ENCODE data around the gene IL1RAPL1.

- TF ChIP-seq, protein P1, sequence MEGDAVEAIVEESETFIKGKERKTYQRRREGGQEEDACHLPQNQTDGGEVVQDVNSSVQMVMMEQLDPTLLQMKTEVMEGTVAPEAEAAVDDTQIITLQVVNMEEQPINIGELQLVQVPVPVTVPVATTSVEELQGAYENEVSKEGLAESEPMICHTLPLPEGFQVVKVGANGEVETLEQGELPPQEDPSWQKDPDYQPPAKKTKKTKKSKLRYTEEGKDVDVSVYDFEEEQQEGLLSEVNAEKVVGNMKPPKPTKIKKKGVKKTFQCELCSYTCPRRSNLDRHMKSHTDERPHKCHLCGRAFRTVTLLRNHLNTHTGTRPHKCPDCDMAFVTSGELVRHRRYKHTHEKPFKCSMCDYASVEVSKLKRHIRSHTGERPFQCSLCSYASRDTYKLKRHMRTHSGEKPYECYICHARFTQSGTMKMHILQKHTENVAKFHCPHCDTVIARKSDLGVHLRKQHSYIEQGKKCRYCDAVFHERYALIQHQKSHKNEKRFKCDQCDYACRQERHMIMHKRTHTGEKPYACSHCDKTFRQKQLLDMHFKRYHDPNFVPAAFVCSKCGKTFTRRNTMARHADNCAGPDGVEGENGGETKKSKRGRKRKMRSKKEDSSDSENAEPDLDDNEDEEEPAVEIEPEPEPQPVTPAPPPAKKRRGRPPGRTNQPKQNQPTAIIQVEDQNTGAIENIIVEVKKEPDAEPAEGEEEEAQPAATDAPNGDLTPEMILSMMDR (conservative IDR thresholded peaks at IDR 0.05 in 1 of 2, IDR thresholded peaks at IDR 0.05 in 1 of 2; ENCODE audit: low read depth in 1 of 2, low read length in 2 of 2), result no peak
- no peak for TF ChIP-seq EZH2 (IDR thresholded peaks at IDR 0.05; ENCODE audit: low read length, missing control alignments)
Measured at GRCh38 chrX:28589046-28589445, 1.8 kb downstream of the IL1RAPL1 start.

Data from fibroblast of lung (primary cell).